Tibial nerve (tissue), 4 donors: ENCODE results near the gene RBM38. TPM values are rescaled to one million over a fixed set of nuclear protein-coding genes. Genes with fewer than 3 reads are reported as not detected.

Source experiments
- DNase-seq, 2 donors: peaks; one replicate each; pipeline ENCODE4 v3.0.0-alpha.2; 2019; ENCODE audit warnings: low spot score in 2 of 2
- H3K27ac ChIP-seq, 4 donors: fragments of 200-600 bp; sonication (generic) in 3 of 4; one replicate each; pipeline ENCODE4 v1.5.1; 2017 to 2019; ENCODE audit warnings: mild to moderate bottlenecking in 1 of 4
- H3K27me3 ChIP-seq, 2 donors: fragments of 200-600 bp; sonication (generic) in 1 of 2; one replicate each; pipeline versions ENCODE4 v1.5.1 to v1.6.0; 2017 to 2019
- H3K36me3 ChIP-seq, 3 donors: fragments of 200-600 bp; sonication (generic); one replicate each; pipeline ENCODE4 v1.5.1; 2018 to 2019
- H3K4me1 ChIP-seq, 4 donors: fragments of 200-600 bp; sonication (generic) in 3 of 4; one replicate each; pipeline ENCODE4 v1.5.1; 2017 to 2019
- H3K4me3 ChIP-seq, 4 donors: fragments of 200-600 bp; sonication (generic) in 3 of 4; one replicate each; pipeline ENCODE4 v1.5.1; 2017 to 2019; ENCODE audit warnings: mild to moderate bottlenecking in 1 of 4, moderate library complexity in 1 of 4
- H3K9me3 ChIP-seq, 4 donors: fragments of 200-600 bp; sonication (generic) in 3 of 4; one replicate each; pipeline ENCODE4 v1.5.1; 2017 to 2019
- EP300 ChIP-seq, 2 donors: sonication (generic); formaldehyde crosslinking; IDR thresholded peaks; one replicate each; pipeline ENCODE4 v1.6.1; 2017; ENCODE audit warnings: antibody characterized with exemption in 2 of 2, mild to moderate bottlenecking in 1 of 2
- POLR2A ChIP-seq, 2 donors: fragments of 450-650 bp; IDR thresholded peaks; one replicate each; pipeline ENCODE4 v1.6.1; 2017; ENCODE audit warnings: antibody characterized with exemption in 2 of 2, mild to moderate bottlenecking in 2 of 2, moderate library complexity in 2 of 2
- WGBS, 2 donors: methylation state at CpG; one replicate each; pipeline ENCODE4 v1.1.5; 2018; 5-methylcytosine and 5-hydroxymethylcytosine counted together
- total RNA-seq, 4 donors: library from RNA; depleted of rRNA; stranded (reverse); fragments of >200 nt; gene quantifications; one replicate each; pipeline ENCODE4 v1.1.0, GENCODE V29; 2016
- TF ChIP-seq, protein P1 (sequence below), 5 experiments: fragments of 200-600 bp in 3 of 5; fragments of 450-650 bp in 2 of 5; sonication (generic) in 3 of 5; IDR thresholded peaks; one replicate each; pipeline ENCODE4 v1.5.1; 2016 to 2019; ENCODE audit warnings: antibody characterized with exemption in 5 of 5, mild to moderate bottlenecking in 3 of 5, moderate library complexity in 2 of 5

The RBM38 gene
- total RNA-seq, 4 donors from 2014 or later: 4.8 to 14.4 (median 5.8) TPM

DNA sequence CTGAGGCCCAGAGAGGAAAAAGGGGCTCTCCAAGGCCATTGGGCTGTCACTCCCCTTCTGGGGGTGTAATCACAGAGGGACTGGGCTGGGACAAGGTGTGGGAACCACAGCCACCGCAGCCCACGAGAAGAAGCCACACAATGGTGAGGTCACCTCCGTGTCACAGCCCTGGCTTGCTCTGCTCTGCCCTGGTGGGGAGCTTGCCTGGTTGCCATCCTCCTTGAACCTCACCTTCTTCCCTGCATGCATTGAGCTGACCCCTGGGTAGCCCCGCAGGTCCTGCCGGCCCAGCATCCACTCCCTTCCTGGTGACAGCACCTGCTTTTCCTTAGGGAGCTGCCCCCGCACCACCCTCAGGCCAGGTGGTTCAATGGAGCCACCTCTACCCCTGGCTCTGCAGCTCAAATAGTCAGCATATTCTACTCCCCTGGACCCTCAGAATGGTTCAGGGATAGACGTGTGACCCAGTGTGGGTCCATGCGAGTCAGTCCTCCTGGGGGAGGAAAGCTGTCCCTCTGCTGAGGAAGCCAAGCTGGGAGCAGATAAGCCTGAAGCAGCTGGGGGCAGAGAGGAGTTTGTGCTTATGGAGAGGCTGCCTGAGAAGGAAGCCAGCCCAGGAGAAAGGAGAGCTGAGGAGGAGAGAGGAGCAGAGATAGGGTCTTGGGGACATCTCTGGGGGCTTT is 21.3 kb downstream of the RBM38 start:
- Histone ChIP-seq H3K9me3 (no peaks in the 10 kb centered on the region), H3K4me3 (no peak overlapping the region), H3K27me3 (no peaks in the 10 kb centered on the region), H3K27ac (no peak overlapping the region), H3K4me1 (no peaks in the 10 kb centered on the region), H3K36me3 (peaks cover 0 to 32% (median 12%) of the 10 kb centered on the region in 3 donors)
- WGBS, 2 donors: 74 to 88% methylated on average over 8 of the region's 8 CpGs
- DNase-seq: no peak
- TF ChIP-seq EP300 (IDR thresholded peaks at IDR 0.05) (no peak), POLR2A (IDR thresholded peaks at IDR 0.05) (no peak)
- TF ChIP-seq, protein P1, sequence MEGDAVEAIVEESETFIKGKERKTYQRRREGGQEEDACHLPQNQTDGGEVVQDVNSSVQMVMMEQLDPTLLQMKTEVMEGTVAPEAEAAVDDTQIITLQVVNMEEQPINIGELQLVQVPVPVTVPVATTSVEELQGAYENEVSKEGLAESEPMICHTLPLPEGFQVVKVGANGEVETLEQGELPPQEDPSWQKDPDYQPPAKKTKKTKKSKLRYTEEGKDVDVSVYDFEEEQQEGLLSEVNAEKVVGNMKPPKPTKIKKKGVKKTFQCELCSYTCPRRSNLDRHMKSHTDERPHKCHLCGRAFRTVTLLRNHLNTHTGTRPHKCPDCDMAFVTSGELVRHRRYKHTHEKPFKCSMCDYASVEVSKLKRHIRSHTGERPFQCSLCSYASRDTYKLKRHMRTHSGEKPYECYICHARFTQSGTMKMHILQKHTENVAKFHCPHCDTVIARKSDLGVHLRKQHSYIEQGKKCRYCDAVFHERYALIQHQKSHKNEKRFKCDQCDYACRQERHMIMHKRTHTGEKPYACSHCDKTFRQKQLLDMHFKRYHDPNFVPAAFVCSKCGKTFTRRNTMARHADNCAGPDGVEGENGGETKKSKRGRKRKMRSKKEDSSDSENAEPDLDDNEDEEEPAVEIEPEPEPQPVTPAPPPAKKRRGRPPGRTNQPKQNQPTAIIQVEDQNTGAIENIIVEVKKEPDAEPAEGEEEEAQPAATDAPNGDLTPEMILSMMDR (IDR thresholded peaks at IDR 0.05): no peak

DNA sequence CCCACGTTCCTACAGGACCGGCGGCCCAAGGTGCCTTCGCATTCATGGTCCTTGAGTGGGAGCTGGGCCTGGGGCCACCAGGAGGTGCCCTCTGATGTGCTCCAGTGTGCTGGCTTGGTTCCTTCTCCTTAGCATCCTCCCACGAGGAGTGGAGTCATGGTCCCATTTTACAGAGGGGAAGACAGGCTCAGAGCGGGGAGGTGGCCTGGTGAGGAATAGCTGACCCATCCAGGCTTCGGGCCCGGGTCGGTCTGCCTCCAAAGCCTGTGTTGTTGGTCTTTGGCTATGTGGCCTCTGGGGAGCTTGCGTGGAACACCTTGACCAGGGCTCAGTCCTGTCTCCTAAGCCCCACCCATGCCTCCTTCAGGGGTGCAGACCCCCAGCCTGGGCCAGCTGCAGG is 22.8 kb downstream of the RBM38 start:
- Histone ChIP-seq H3K9me3 (no peaks in the 10 kb centered on the region), H3K4me1 (no peaks in the 10 kb centered on the region), H3K4me3 (no peak overlapping the region), H3K27me3 (no peaks in the 10 kb centered on the region), H3K27ac (no peak overlapping the region), H3K36me3 (peaks cover 0 to 17% (median 1%) of the 10 kb centered on the region in 3 donors)
- WGBS, 2 donors: 94 to 95% methylated on average over 9 to 10 of the region's 10 CpGs
- TF ChIP-seq POLR2A (IDR thresholded peaks at IDR 0.05) (no peak), EP300 (IDR thresholded peaks at IDR 0.05) (no peak)
- TF ChIP-seq, protein P1 (IDR thresholded peaks at IDR 0.05): no peak
- DNase-seq: no peak

DNA sequence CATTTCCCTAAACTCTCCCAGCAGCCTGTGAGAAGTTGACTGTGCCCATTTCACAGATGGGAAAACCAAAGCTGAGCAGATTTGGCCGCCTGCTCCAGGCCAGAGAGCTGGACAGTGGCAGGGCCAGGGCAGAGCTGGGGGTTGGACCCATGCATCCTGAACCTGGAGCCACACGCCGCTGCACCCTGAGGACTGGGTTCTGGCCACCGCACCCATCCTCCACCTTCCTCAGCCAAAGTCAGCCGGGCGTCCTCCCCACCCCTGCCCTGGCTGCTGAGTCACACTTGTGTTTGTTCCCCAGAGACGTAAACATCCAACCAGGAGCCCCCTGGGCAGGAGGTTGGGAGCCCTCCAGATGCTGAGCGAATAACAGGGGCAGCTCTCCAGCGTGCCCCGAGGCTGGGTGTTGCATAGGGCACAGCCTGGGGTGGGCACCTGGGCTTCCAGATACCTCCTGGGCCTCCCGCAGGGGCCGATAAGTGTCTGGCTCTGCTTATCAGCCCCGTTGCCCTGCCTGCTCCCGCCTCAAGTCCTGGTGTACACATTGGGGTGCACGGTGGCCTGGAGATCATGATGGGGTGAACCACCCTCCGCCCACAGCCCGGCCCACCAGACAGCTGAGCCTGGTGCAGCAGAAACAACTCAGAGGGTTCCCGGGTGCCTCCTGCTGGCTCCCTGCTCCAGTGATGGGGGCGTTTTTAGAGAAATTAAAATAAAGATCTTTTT is 23.8 kb downstream of the RBM38 start:
- Histone ChIP-seq H3K27me3 (no peaks in the 10 kb centered on the region), H3K36me3 (peaks cover 0 to 7% (median 0%) of the 10 kb centered on the region in 3 donors), H3K27ac (no peak overlapping the region), H3K9me3 (no peaks in the 10 kb centered on the region), H3K4me1 (no peaks in the 10 kb centered on the region), H3K4me3 (no peak overlapping the region)
- DNase-seq: no peak
- TF ChIP-seq EP300 (IDR thresholded peaks at IDR 0.05) (no peak), POLR2A (IDR thresholded peaks at IDR 0.05) (no peak)
- TF ChIP-seq, protein P1 (IDR thresholded peaks at IDR 0.05): no peak
- WGBS, 2 donors: 67 to 78% methylated on average over 16 to 19 of the region's 19 CpGs

DNA sequence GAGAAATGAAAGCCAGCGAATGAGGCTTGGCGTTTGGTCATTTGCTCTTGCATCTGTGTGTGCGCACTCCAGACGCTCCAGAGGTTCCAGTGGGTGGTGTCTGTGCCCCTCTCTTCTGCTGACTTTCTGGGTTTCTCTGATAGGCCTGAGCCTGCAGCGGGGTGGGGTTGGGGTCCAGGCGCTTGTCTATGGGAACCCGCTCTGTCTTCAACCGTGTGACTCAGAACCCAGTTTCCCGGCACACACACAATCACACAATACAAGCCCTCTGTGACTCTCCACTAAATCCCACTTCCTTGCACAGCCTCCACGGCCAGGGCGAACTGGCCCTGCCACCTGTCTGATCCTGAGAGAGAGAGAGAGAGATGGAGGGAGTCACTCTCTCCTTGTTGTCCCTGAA is 24.6 kb downstream of the RBM38 start:
- no peaks in the 10 kb centered on the region for H3K4me1 ChIP-seq
- 75 to 80% methylated on average over 11 of the region's 11 CpGs for WGBS, 2 donors
- H3K36me3 ChIP-seq: no peaks in the 10 kb centered on the region
- no peaks in the 10 kb centered on the region for H3K9me3 ChIP-seq
- no peak for TF ChIP-seq POLR2A (IDR thresholded peaks at IDR 0.05)
- TF ChIP-seq, protein P1 (IDR thresholded peaks at IDR 0.05): no peak
- no peak for TF ChIP-seq EP300 (IDR thresholded peaks at IDR 0.05)
- no peak overlapping the region for H3K4me3 ChIP-seq
- H3K27ac ChIP-seq: no peak overlapping the region
- no peak for DNase-seq
- H3K27me3 ChIP-seq: no peaks in the 10 kb centered on the region
